AG10803 (cell line): ENCODE measurements around the gene PIK3R3.

Experiments
- DNase-seq: peaks from one replicate; pipeline ENCODE4 v3.0.0; 2010; ENCODE audit warnings: low read depth
- H3K4me3 ChIP-seq: 2 replicates; pipeline ENCODE4 v1.5.1; 2011; ENCODE audit warnings: mild to moderate bottlenecking, low read length, control low read depth
- CTCF ChIP-seq: conservative IDR thresholded peaks from 2 replicates; pipeline ENCODE4 v1.5.1; 2011; ENCODE audit warnings: mild to moderate bottlenecking, low read length, control low read depth, inconsistent platforms

Gene PIK3R3

GRCh38 chr1:46168477-46168876, 36.0 kb upstream of the PIK3R3 start:
- DNase-seq = no peak

GRCh38 chr1:46166521-46167462, 34.4 kb upstream of the PIK3R3 start:
- H3K4me3 ChIP-seq = peak overlapping the region; percentile 51
- no peak for DNase-seq

More at GRCh38 chr1:46168477-46168876, 36.0 kb upstream of the PIK3R3 start:
- H3K4me3 ChIP-seq = no peak overlapping the region
- no peak for TF ChIP-seq CTCF

GRCh38 chr1:46160212-46160611, 27.8 kb upstream of the PIK3R3 start:
- no peak overlapping the region for H3K4me3 ChIP-seq
- no peak for DNase-seq
- no peak for TF ChIP-seq CTCF

More at GRCh38 chr1:46166521-46167462, 34.4 kb upstream of the PIK3R3 start:
- TF ChIP-seq CTCF = no peak

- no peak for DNase-seq
- no peak overlapping the region for H3K4me3 ChIP-seq
- no peak for TF ChIP-seq CTCF
These were observed 27.1 kb upstream of the PIK3R3 start for GRCh38 chr1:46159516-46159915.

- no peak overlapping the region for H3K4me3 ChIP-seq
- TF ChIP-seq CTCF = no peak
- no peak for DNase-seq
These were observed 26.2 kb upstream of the PIK3R3 start for GRCh38 chr1:46158312-46159281.

- no peak for TF ChIP-seq CTCF
- no peak for DNase-seq
- no peak overlapping the region for H3K4me3 ChIP-seq
These were observed 25.5 kb upstream of the PIK3R3 start for GRCh38 chr1:46157916-46158311.
